ENCODE data around the gene CCR6. TPM values are rescaled to one million over a fixed set of nuclear protein-coding genes. Genes with fewer than 3 reads are reported as not detected.

Gene CCR6
- polyA plus RNA-seq, 3 donors: 0.12 TPM; not detected in 2

DNA sequence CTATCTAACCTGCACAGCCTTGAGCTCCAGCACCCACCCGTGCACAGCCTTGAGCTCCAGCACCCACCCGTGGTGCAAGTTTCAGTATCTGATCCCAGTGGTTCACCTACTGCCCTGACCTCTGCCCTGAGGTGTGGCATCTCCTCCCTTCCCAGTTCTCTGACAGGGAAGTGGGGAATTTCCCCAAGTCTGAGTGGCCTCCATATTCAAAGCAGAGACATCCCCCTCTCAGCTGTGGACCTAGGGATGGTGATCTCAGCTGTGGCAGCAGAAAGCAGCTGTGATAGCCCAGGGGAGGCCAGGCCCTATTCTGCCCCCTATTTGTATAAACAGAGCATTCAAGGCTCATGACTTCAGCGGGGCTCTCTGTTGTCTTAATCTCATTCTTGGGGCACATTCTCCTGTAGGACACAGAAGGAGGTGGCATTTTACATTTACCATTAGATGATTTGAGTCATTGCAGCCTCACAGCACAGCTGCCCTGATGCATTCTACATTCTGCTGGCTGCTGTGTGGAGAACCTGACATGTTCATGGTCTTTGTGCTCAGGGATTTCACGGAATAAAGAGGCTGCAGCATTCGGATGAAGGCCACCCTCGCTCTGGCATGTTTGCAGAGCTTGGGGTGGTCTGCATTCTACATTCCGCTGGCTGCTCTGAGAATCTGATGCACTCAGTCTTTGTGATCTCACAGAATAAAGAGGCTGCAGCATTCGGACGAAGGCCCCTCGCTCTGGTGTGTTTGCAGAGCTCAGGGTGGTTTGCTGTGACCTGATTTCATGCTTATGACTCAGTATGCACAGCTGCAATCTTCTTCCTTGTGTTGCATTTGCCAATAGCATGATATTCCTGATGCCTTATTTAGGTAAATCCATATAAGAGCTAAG, 17.9 kb downstream of the CCR6 start:
- no peak for DNase-seq (ENCODE audit: low read depth in 3 of 3, low spot score in 2 of 3)

- DNase-seq (ENCODE audit: low read depth in 3 of 3, low spot score in 2 of 3): no peak
Measured at GRCh38 chr6:167141667-167142432, 19.0 kb downstream of the CCR6 start.

GRCh38 chr6:167142433-167142761, 19.5 kb downstream of the CCR6 start:
- no peak for DNase-seq (ENCODE audit: low read depth in 3 of 3, low spot score in 2 of 3)

DNA sequence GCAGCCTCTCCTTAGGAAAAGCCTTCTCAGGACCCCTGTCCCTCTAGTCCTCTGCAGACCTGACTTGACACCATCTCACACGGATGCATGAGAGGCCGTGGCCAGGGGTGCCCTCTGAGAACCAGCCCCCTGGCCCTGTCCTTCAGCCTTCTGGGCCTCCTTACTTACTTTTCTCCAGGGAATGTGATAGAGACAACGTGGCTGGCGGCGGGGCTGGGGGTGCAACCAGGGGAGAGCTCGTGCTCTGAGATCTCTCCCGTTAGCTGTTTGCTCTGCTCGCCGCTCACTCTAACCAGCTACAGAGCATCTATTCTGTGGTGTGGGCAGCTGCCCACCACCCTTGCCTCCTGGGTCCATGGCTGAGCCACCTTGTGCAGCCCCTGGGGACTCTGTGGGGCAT, 20.1 kb downstream of the CCR6 start:
- no peak for DNase-seq (ENCODE audit: low read depth in 3 of 3, low spot score in 2 of 3)

- no peak for DNase-seq (ENCODE audit: low read depth in 3 of 3, low spot score in 2 of 3)
Measured at GRCh38 chr6:167145461-167145860, 22.6 kb downstream of the CCR6 start.

DNA sequence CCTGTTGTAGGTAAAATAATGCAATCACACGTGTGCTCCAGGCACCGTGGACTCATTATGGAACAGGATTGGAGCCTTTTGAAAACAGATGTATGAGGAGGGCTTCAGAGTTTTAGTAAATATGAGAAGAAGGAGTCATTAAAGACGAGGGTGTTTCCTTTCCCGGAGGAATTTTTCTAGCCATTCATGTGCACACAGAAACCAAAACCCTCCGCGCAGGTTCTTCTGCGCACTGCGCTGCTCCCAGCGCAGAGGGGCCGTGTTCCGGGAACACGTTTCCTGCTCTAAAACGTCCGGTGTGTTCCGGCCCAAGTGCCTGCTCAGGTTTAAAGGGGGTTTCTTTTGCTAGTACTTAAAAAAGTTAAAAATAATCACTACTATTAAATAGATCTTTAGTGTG, 23.2 kb downstream of the CCR6 start:
- no peak for DNase-seq (ENCODE audit: low read depth in 3 of 3, low spot score in 2 of 3)

GRCh38 chr6:167146977-167147376, 24.1 kb downstream of the CCR6 start:
- DNase-seq (ENCODE audit: low read depth in 3 of 3, low spot score in 2 of 3): no peak

GRCh38 chr6:167148021-167148420, 25.1 kb downstream of the CCR6 start:
- DNase-seq (ENCODE audit: low read depth in 3 of 3, low spot score in 2 of 3): no peak

GRCh38 chr6:167148997-167149396, 26.1 kb downstream of the CCR6 start:
- DNase-seq (ENCODE audit: low read depth in 3 of 3, low spot score in 2 of 3): no peak

DNA sequence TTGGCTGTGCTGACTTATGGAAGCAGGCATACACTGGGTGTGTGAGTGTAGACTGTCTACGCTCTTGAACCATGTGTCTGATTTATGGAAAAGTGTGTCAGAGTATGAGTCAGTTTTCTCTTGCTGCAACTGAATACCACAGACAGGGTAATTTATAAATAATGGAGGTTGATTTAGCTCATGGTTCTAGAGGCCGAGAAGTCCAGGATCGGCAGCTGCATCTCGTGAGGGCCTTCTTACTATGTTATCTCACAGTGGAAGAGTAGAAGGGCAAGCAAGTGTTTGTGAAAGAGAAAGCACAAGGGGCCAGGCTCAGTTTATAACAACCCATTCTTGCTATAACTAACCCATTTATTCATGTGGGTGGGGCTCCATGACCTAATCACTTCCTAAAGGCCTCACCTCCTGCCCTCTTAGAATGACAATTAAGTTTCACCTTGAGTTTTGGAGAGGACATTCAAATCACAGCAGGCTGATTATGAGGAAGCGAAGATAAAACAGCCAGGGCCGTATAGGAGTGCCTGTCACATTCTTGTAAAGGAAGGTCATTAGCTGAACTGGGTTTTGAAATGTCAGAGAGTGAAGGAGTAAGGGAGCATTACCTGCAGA, 28.1 kb downstream of the CCR6 start:
- no peak for DNase-seq (ENCODE audit: low read depth in 3 of 3, low spot score in 2 of 3)

DNA sequence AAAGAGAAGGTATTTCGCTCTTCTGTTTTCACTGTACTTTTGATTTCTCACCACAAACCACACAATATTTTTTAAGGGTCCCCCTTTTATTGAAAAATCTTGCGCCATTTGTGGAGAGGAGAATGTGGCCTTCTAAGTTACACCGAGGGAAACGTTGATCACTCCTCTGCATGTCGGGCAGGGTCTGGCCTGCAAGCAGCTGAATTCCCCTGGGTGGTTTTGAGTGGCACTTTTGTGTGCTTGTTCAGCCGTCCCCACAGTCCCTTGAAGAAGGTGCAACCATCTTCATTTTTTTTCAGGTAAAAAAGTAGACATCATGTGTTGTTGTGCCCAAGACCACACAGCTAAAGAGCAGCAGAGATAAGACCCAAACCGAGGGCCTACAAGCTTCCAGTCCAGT, 28.8 kb downstream of the CCR6 start:
- DNase-seq (ENCODE audit: low read depth in 3 of 3, low spot score in 2 of 3): no peak

DNA sequence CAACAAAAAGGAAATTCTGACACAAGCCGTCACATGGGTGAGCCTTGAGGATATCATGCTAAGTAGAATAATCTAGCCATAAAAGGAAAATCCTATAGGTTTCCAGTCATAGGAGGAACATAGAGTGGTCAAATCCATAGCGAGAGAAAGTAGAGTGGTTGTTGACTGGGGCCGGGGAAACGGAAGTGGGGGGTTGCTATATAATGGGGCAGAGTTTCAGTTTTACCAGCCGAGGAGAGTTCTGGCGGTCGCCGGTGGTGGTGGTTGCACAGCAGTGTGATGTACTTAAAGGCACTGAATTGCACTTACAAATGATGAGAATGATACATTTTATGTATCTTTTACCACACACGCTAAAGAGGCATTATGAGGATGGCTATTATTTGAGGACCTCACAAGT, 30.0 kb downstream of the CCR6 start:
- no peak for DNase-seq (ENCODE audit: low read depth in 3 of 3, low spot score in 2 of 3)

GRCh38 chr6:167153521-167153959, 30.6 kb downstream of the CCR6 start:
- no peak for DNase-seq (ENCODE audit: low read depth in 3 of 3, low spot score in 2 of 3)

DNA sequence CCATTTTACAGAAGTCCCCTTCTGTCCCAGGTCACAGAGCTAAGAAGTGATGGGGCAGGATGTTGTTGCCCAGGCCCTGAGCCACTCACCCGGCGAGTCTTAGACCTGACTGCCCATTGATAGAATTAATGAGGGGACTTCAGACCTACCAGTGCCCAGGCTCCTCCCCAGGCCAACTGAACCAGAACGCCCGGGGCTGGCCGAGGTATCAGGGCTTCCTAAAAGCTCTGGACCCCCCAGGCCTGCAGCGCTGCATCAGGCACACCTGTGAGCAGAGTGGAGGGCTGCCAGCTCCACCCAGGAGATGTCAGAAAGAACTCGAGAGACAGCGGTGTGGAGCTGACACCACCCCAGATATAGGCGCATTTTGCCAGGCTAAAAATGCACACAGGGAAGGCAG, 31.4 kb downstream of the CCR6 start:
- DNase-seq (ENCODE audit: low read depth in 3 of 3, low spot score in 2 of 3): no peak

DNA sequence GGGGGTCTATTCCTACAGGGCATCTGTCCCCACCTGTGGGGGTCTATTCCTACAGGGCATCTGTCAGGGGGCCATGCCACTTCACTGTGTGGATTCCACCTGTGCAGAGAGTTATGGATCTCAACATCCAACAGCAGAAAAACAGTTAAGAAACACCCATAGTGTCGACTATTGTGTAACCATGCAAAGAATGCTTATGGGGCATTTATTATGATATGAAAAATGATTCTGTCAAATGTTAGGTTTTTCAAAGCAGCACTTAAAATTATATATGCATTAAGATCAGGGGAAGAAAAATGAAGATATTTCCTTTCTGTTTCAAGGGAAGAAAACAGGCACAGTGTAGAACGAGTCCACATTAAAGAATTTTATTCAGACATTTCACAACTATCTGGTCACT, 32.0 kb downstream of the CCR6 start:
- no peak for DNase-seq (ENCODE audit: low read depth in 3 of 3, low spot score in 2 of 3)

DNA sequence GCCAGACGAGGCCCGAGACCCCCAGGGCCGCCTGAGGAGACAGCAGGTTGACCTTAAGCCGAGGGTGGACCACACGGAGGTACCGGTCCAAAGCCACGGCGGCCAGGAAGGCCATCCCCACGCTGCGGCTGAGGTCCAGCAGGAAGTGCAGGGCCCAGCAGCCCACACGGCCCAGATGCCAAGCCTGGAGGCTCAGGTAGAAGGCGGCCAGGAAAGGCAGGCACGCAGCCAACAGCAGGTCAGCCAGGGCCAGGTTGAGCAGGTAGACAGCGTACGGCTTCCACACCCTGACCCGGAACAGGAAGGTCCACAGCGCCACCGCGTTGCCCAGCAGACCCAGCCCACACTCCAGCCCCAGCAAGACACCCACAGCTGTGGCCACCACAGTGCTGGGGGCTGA, 34.5 kb downstream of the CCR6 start:
- DNase-seq (ENCODE audit: low read depth in 3 of 3, low spot score in 2 of 3): no peak

DNA sequence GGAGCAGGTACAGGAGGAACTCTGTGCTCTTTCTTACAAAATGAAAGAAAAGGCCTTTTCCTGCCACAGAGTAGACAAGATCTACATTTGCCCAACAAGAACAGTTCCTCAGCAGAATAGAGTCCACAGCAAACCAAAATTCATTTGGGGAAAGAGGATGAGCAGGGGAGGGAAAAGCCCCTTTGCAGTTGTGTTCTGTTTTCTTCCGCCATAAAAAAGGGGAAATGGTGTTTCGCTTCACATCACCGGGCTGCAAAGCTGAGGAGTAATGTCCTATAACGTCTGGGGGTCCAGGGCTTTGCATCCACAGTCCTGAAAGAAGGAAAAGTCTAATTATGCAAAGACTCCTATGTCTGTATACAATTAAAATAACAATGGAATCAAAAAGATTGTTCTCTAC, 35.0 kb downstream of the CCR6 start, which contains the start of gene GPR31:
GPR31 (minus strand) TSS at position 118 of the 400 bp plus-strand sequence. CDS start 149 bp downstream, outside the sequence.
- no peak for DNase-seq (ENCODE audit: low read depth in 3 of 3, low spot score in 2 of 3)

DNA sequence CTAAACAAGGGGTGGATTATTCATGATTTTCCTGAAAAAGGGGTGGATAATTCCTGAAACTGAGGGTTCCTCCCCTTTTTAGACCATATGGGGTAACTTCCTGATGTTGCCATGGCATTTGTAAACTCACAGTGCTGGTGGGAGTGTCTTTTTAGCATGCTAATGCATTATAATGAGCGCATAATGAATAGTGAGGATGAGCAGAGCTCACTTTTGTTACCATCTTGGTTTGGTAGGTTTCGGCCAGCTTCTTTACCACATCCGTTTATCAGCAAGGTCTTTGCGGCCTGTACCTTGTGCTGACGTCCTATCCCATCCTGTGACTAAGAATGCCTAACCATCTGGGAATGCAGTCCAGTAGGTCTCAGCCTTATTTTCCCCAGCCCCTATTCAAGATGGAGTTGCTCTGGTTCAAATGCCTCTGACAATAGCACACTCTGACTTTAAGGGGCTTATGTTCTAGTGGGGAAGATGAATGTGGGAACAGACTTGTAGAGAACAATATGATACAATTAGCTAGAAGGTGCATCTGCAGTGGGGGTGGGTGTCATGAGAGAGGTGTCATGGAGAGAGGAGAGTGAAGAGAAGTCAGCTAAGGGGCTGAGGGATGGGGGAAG, 39.1 kb downstream of the CCR6 start:
- DNase-seq (ENCODE audit: low read depth in 3 of 3, low spot score in 2 of 3): no peak

- no peak for DNase-seq (ENCODE audit: low read depth in 3 of 3, low spot score in 2 of 3)
Measured at GRCh38 chr6:167162591-167162990, 39.7 kb downstream of the CCR6 start.

GRCh38 chr6:167163476-167164011, 40.6 kb downstream of the CCR6 start:
- DNase-seq (ENCODE audit: low read depth in 3 of 3, low spot score in 2 of 3): no peak

GRCh38 chr6:167164261-167164660, 41.4 kb downstream of the CCR6 start:
- no peak for DNase-seq (ENCODE audit: low read depth in 3 of 3, low spot score in 2 of 3)

Measured in right renal cortex interstitium (tissue), 3 donors.